K562 (cell line): Measurements from ENCODE around the gene C10orf71. TPM values are rescaled to one million over a fixed set of nuclear protein-coding genes. Genes with fewer than 3 reads are reported as not detected.

ENCODE experiments used
- ARID1B ChIP-seq: fragments of 450-650 bp; IDR thresholded peaks from 2 replicates; pipeline ENCODE4 v1.6.1; 2016; ENCODE audit warnings: antibody characterized with exemption, mild to moderate bottlenecking, inconsistent platforms
- ARID3A ChIP-seq: IDR thresholded peaks from 2 replicates; pipeline ENCODE4 v1.6.1; 2012; ENCODE audit warnings: low read depth, low read length, improper control_type of control experiment, borderline replicate concordance
- CBFA2T2 ChIP-seq: fragments of 450-650 bp; conservative IDR thresholded peaks from 2 replicates; pipeline ENCODE4 v1.6.1; 2017; ENCODE audit warnings: mild to moderate bottlenecking
- EGR1 ChIP-seq: fragments of 450-650 bp; conservative IDR thresholded peaks from 2 replicates; pipeline ENCODE4 v1.6.1; 2017; ENCODE audit warnings: mild to moderate bottlenecking
- FOSL1 ChIP-seq: fragments of 200-800 bp; sonication (Bioruptor generic); conservative IDR thresholded peaks from 2 replicates; pipeline ENCODE4 v1.6.1; 2016; ENCODE audit warnings: missing genetic modification characterization, missing compliant biosample characterization
- HCFC1 ChIP-seq: IDR thresholded peaks from 2 replicates; pipeline ENCODE4 v1.6.1; 2012; ENCODE audit warnings: low read depth, low read length, improper control_type of control experiment
- NR1H2 ChIP-seq: sonication (generic); formaldehyde crosslinking; IDR thresholded peaks from 2 replicates; pipeline ENCODE4 v1.4.0; 2020; ENCODE audit warnings: mild to moderate bottlenecking, missing genetic modification reagents
- POLR2AphosphoS5 ChIP-seq: IDR thresholded peaks from 2 replicates; pipeline ENCODE4 v1.6.1; 2011; ENCODE audit warnings: mild to moderate bottlenecking, low read depth, low read length, moderate library complexity; ENCODE audit not compliant: control insufficient read depth, insufficient read depth
- SIN3A ChIP-seq, 2 experiments: fragments of 150-350 bp in 1 of 2; IDR thresholded peaks; 2 replicates each; pipeline ENCODE4 v1.6.1; 2011 to 2016; ENCODE audit warnings: borderline replicate concordance in 2 of 2, low read depth in 2 of 2, low read length in 2 of 2, mild to moderate bottlenecking in 2 of 2, moderate library complexity in 2 of 2; ENCODE audit not compliant: control insufficient read depth in 1 of 2
- SMAD4 ChIP-seq: fragments of 250-450 bp; sonication (Bioruptor Pico); conservative IDR thresholded peaks from 2 replicates; pipeline ENCODE4 v1.8.0; 2021; ENCODE audit warnings: inconsistent platforms, mild to moderate bottlenecking, moderate library complexity
- SP1 ChIP-seq: sonication (generic); formaldehyde crosslinking; IDR thresholded peaks from 2 replicates; pipeline ENCODE4 v1.8.1; 2022; ENCODE audit warnings: mild to moderate bottlenecking, missing genetic modification reagents
- TCF15 ChIP-seq: fragments of 250-450 bp; sonication (Bioruptor Pico); IDR thresholded peaks from 2 replicates; pipeline ENCODE4 v1.8.0; 2022; ENCODE audit warnings: moderate library complexity, mild to moderate bottlenecking, inconsistent platforms
- UBTF ChIP-seq, 2 experiments: IDR thresholded peaks; 2 replicates each; pipeline ENCODE4 v1.6.1; 2012; ENCODE audit warnings: improper control_type of control experiment in 2 of 2, low read depth in 2 of 2, low read length in 2 of 2, borderline replicate concordance in 1 of 2
- YY1 ChIP-seq, 3 experiments: IDR thresholded peaks; 2 replicates each; pipeline ENCODE4 v1.6.1; 2011; ENCODE audit warnings: low read length in 2 of 3, mild to moderate bottlenecking in 2 of 3, moderate library complexity in 2 of 3, borderline replicate concordance in 1 of 3, control low read depth in 1 of 3, low read depth in 1 of 3; ENCODE audit not compliant: insufficient read depth in 3 of 3, insufficient replicate concordance in 2 of 3, control insufficient read depth in 1 of 3, insufficient read length in 1 of 3; ENCODE audit errors: extremely low read depth in 1 of 3
- ZC3H4 ChIP-seq: sonication (generic); formaldehyde crosslinking; IDR thresholded peaks from 2 replicates; pipeline ENCODE4 v1.9.0; 2021; ENCODE audit warnings: missing genetic modification reagents, borderline replicate concordance
- ZNF449 ChIP-seq: fragments of 250-450 bp; sonication (Bioruptor Pico); IDR thresholded peaks from 2 replicates; pipeline ENCODE4 v1.8.0; 2022; ENCODE audit warnings: moderate library complexity, mild to moderate bottlenecking, inconsistent platforms
- ZNF785 ChIP-seq: fragments of 250-450 bp; sonication (Bioruptor Pico); IDR thresholded peaks from 2 replicates; pipeline ENCODE4 v1.4.0; 2020; ENCODE audit warnings: mild to moderate bottlenecking
- polyA plus RNA-seq, 8 experiments: library from polyadenylated mRNA; depleted of rRNA in 4 of 8; stranded (reverse) in 5 of 8; unstranded in 3 of 8; fragments of >200 nt; fragmentation: Nextera tagmentation in 2 of 8; fragmentation: Illumina TruSeq in 1 of 8; extraction: Ambion mirVana in 2 of 8; extraction: Trizol in 1 of 8; gene quantifications; 2 replicates each; pipeline versions ENCODE4 v1.2.1 to v1.2.3, GENCODE V29; 2011 to 2014; ENCODE audit warnings: inconsistent platforms in 1 of 8, missing spikeins in 1 of 8
- total RNA-seq, 7 experiments: library from RNA; depleted of rRNA in 6 of 7; stranded (reverse); fragments of >200 nt in 6 of 7; fragmentation: Illumina TruSeq in 2 of 7; extraction: Trizol in 2 of 7; gene quantifications; 2 replicates each; pipeline versions ENCODE4 v1.2.1 to v1.2.3, GENCODE V29; 2011 to 2021; ENCODE audit warnings: low replicate concordance in 1 of 7

Gene C10orf71
- total and polyA plus RNA-seq, 9 of the 15 experiments (the other 6 are each of a cell fraction or from before 2014, with no cell fraction given) = 0.06 to 4.5 (median 1.3) TPM

- TF ChIP-seq ZNF449 (CRISPR knock-in tag) (no peak), CBFA2T2 (no peak), SIN3A (IDR thresholded peaks at IDR 0.05; ENCODE audit: borderline replicate concordance in 2 of 2, control insufficient read depth in 1 of 2, low read depth in 2 of 2, low read length in 2 of 2) (peak; percentile 23 to 31; a peak in 2 of 4 replicates), TCF15 (0 out of 2 replicates have a peak, but pooled peaks have one; percentile 12), SMAD4 (CRISPR knock-in tag) (peak; percentile 80), YY1 (IDR thresholded peaks at IDR 0.05; ENCODE audit: borderline replicate concordance in 1 of 3, control insufficient read depth in 1 of 3, extremely low read depth in 1 of 3, insufficient read depth in 3 of 3, insufficient read length in 1 of 3, insufficient replicate concordance in 2 of 3, low read depth in 1 of 3, low read length in 2 of 3) (peak in 1 of 3 experiments; percentile 2), POLR2AphosphoS5 (peak; percentile 36; the same call in 1 of the 2 replicates), HCFC1 (0 out of 2 replicates have a peak, but pooled peaks have one; percentile 4), ARID1B (0 out of 2 replicates have a peak, but pooled peaks have one; percentile 8), EGR1 (peak; percentile 79), SP1 (peak; percentile 38; the same call in 1 of the 2 replicates), FOSL1 (tag) (no peak), ARID3A (no peak), NR1H2 (CRISPR knock-in tag) (0 out of 2 replicates have a peak, but pooled peaks have one; percentile 21), ZNF785 (CRISPR knock-in tag) (no peak), UBTF (IDR thresholded peaks at IDR 0.05; ENCODE audit: borderline replicate concordance in 1 of 2, low read depth in 2 of 2, low read length in 2 of 2) (peak in 1 of 2 experiments; percentile 71; a peak in 1 of 4 replicates), ZC3H4 (CRISPR knock-in tag) (0 out of 2 replicates have a peak, but pooled peaks have one; percentile 78)
Observed at GRCh38 chr10:49298983-49299815, at the start of gene C10orf71 (continued).
